Duodenal mucosa (tissue), 2 donors: ENCODE data around the gene KCNMA1.

Experiments used
- H3K27ac ChIP-seq: one replicate; pipeline ENCODE4 v1.7.0; 2013; ENCODE audit warnings: low read depth, low read length
- H3K27me3 ChIP-seq, 2 donors: one replicate each; pipeline ENCODE4 v1.7.0; 2013; ENCODE audit warnings: low read length in 2 of 2, control low read depth in 1 of 2; ENCODE audit not compliant: insufficient read depth in 2 of 2, control insufficient read depth in 1 of 2
- H3K36me3 ChIP-seq, 2 donors: one replicate each; pipeline ENCODE4 v1.7.0; 2013; ENCODE audit warnings: low read length in 2 of 2, control low read depth in 1 of 2; ENCODE audit not compliant: insufficient read depth in 2 of 2, control insufficient read depth in 1 of 2
- H3K4me1 ChIP-seq, 2 donors: one replicate each; pipeline ENCODE4 v1.7.0; 2013; ENCODE audit warnings: low read length in 2 of 2, control low read depth in 1 of 2; ENCODE audit not compliant: insufficient read depth in 2 of 2, control insufficient read depth in 1 of 2
- H3K4me3 ChIP-seq, 2 donors: one replicate each; pipeline ENCODE4 v1.7.0; 2013; ENCODE audit warnings: low read length in 2 of 2, low read depth in 1 of 2
- H3K9ac ChIP-seq, 2 donors: one replicate each; pipeline ENCODE4 v1.7.0; 2013; ENCODE audit warnings: low read length in 2 of 2, low read depth in 1 of 2
- H3K9me3 ChIP-seq, 2 donors: one replicate each; pipeline ENCODE4 v1.7.0; 2013; ENCODE audit warnings: low read length in 2 of 2, control low read depth in 1 of 2; ENCODE audit not compliant: control insufficient read depth in 1 of 2

The KCNMA1 gene

GRCh38 chr10:76868098-76868977 lies 769.3 kb downstream of the KCNMA1 start:
- H3K9me3 ChIP-seq, result no peaks in the 10 kb centered on the region
- no peaks in the 10 kb centered on the region for H3K36me3 ChIP-seq
- H3K27me3 ChIP-seq, result no peaks in the 10 kb centered on the region
- no peaks in the 10 kb centered on the region for H3K4me1 ChIP-seq
- no peak overlapping the region for H3K4me3 ChIP-seq
- H3K9ac ChIP-seq, result no peak overlapping the region
- H3K27ac ChIP-seq, result no peak overlapping the region

- H3K9me3 ChIP-seq, result no peaks in the 10 kb centered on the region
These were observed 770.6 kb downstream of the KCNMA1 start for GRCh38 chr10:76866841-76867586.

GRCh38 chr10:76864922-76865321 lies 772.7 kb downstream of the KCNMA1 start:
- Histone ChIP-seq H3K4me3 (no peak overlapping the region), H3K27me3 (no peaks in the 10 kb centered on the region), H3K27ac (no peak overlapping the region), H3K4me1 (no peaks in the 10 kb centered on the region), H3K36me3 (no peaks in the 10 kb centered on the region), H3K9ac (no peak overlapping the region), H3K9me3 (no peaks in the 10 kb centered on the region)

More at GRCh38 chr10:76866841-76867586, 770.6 kb downstream of the KCNMA1 start:
- no peaks in the 10 kb centered on the region for H3K27me3 ChIP-seq
- no peak overlapping the region for H3K4me3 ChIP-seq
- H3K4me1 ChIP-seq, result no peaks in the 10 kb centered on the region
- H3K27ac ChIP-seq, result no peak overlapping the region
- H3K36me3 ChIP-seq, result no peaks in the 10 kb centered on the region
- H3K9ac ChIP-seq, result no peak overlapping the region

GRCh38 chr10:76858721-76859120 lies 778.9 kb downstream of the KCNMA1 start:
- no peaks in the 10 kb centered on the region for H3K27me3 ChIP-seq

GRCh38 chr10:76840802-76841201 lies 796.8 kb downstream of the KCNMA1 start:
- no peak overlapping the region for H3K4me3 ChIP-seq
- no peak overlapping the region for H3K9ac ChIP-seq
- no peaks in the 10 kb centered on the region for H3K27me3 ChIP-seq
- H3K9me3 ChIP-seq, result no peaks in the 10 kb centered on the region
- H3K4me1 ChIP-seq, result no peaks in the 10 kb centered on the region
- no peak overlapping the region for H3K27ac ChIP-seq
- H3K36me3 ChIP-seq, result no peaks in the 10 kb centered on the region

More at GRCh38 chr10:76858721-76859120, 778.9 kb downstream of the KCNMA1 start:
- no peak overlapping the region for H3K9ac ChIP-seq
- no peaks in the 10 kb centered on the region for H3K4me1 ChIP-seq
- no peak overlapping the region for H3K4me3 ChIP-seq
- no peaks in the 10 kb centered on the region for H3K9me3 ChIP-seq
- H3K27ac ChIP-seq, result no peak overlapping the region
- H3K36me3 ChIP-seq, result no peaks in the 10 kb centered on the region

GRCh38 chr10:76839276-76839675 lies 798.3 kb downstream of the KCNMA1 start:
- Histone ChIP-seq H3K4me3 (no peak overlapping the region), H3K27ac (no peak overlapping the region), H3K36me3 (no peaks in the 10 kb centered on the region), H3K4me1 (no peaks in the 10 kb centered on the region), H3K9ac (no peak overlapping the region), H3K9me3 (no peaks in the 10 kb centered on the region), H3K27me3 (no peaks in the 10 kb centered on the region)

GRCh38 chr10:76830218-76830617 lies 807.4 kb downstream of the KCNMA1 start:
- no peak overlapping the region for H3K4me3 ChIP-seq
- H3K27me3 ChIP-seq, result no peaks in the 10 kb centered on the region
- H3K4me1 ChIP-seq, result no peaks in the 10 kb centered on the region
- no peaks in the 10 kb centered on the region for H3K36me3 ChIP-seq
- H3K9me3 ChIP-seq, result no peaks in the 10 kb centered on the region
- H3K27ac ChIP-seq, result no peak overlapping the region
- no peak overlapping the region for H3K9ac ChIP-seq

GRCh38 chr10:76829724-76830123 lies 807.9 kb downstream of the KCNMA1 start:
- Histone ChIP-seq H3K4me1 (no peaks in the 10 kb centered on the region), H3K9me3 (no peaks in the 10 kb centered on the region), H3K36me3 (no peaks in the 10 kb centered on the region), H3K27ac (no peak overlapping the region), H3K9ac (no peak overlapping the region), H3K4me3 (no peak overlapping the region), H3K27me3 (peaks cover 0 to 2% of the 10 kb centered on the region in 2 donors)
